HG02588 (cell line): ENCODE results near the gene LHB.
"Not testable (repeated sequence)": the region's sequence is repeated elsewhere in the genome, so short reads cannot be mapped to it uniquely, and the experiment has no call there.

ENCODE experiments used
- ATAC-seq: cut with Tn5 transposase; IDR thresholded peaks from one replicate; pipeline ENCODE4 v1.9.1; 2021; ENCODE audit warnings: mild to moderate bottlenecking, moderate library complexity; ENCODE audit not compliant: unreplicated experiment

The LHB gene

DNA sequence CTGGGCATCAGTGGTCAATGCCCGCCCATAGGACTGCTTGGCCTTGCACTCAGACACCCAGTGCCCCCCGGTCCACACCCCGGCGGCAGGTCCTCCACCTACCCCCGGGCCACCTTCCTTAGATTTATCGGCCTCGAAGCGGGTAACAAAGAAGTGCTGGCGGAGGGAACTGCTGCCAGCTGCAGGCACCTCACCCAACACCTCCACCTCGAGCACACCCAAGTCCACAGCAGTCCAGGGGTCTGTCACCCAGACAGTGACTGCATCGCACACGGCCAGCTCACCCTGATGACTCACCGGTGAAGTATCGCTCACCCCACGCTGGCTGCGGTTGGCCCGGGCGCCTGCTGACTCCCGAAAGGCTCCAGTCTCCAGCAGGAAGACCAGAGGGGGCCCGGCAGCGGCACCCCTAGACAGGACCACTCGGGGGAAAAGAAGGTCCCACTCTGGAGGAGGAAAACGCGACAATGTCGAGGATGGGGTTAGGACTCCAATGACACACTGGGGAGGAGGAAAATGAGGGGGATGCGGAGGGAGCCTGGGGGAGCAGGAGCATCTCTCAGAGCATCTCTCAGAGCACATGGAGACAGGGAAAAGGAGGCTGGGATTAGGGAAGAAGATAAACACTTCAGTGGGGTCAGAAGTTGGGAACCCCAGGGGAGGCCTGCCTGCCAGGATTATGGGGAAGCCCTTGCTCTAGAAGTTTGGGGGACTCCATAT lies 21.8 kb upstream of the LHB start:
- not testable (repeated sequence) for ATAC-seq

- not testable (repeated sequence) for ATAC-seq
These were observed 21.2 kb upstream of the LHB start for GRCh38 chr19:49038111-49038510.

- ATAC-seq, result not testable (repeated sequence)
These were observed 19.9 kb upstream of the LHB start, which contains the start of gene CGB1 for GRCh38 chr19:49036815-49037214. CGB1 (minus strand) TSS chr19:49036895; CDS start chr19:49036711, 184 bp downstream.

DNA sequence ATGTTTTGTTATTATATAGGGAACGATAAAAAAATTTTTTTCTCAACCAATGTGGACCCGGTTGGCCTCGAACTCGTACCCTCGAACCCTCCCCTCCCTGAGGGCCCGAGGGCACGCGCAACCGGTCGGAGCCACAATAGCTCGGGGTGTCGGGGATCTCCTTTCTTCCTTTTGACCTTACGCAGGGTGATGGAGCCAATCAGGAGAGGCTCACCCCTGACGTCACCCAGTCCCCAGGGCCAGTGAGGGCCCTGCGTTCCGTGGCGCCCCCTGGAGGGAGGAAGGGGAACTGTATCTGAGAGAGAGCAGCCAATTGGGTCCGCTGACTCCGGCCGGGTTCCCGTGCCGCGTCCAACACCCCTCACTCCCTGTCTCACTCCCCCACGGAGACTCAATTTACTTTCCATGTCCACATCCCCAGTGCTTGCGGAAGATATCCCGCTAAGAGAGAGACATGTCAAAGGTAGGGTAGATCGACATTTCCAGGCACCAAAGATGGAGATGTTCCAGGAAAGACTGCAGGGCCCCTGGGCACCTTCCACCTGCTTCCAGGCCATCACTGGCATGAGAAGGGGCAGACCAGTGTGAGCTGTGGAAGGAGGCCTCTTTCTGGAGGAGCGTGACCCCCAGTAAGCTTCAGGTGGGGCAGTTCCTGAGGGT lies 14.9 kb upstream of the LHB start, which contains the start of gene CGB2:
TSS of gene CGB2 (plus strand) at position 249 of the 660 bp plus-strand sequence. CDS start at position 455, 206 bp downstream.
- ATAC-seq, result not testable (repeated sequence)

- not testable (repeated sequence) for ATAC-seq
These were observed 13.4 kb upstream of the LHB start for GRCh38 chr19:49030323-49030722.

GRCh38 chr19:49029749-49030148 lies 12.9 kb upstream of the LHB start:
- ATAC-seq, result not testable (repeated sequence)

GRCh38 chr19:49028686-49029085 lies 11.8 kb upstream of the LHB start:
- ATAC-seq, result not testable (repeated sequence)

- ATAC-seq, result not testable (repeated sequence)
These were observed 8.7 kb upstream of the LHB start for GRCh38 chr19:49025599-49025998.

DNA sequence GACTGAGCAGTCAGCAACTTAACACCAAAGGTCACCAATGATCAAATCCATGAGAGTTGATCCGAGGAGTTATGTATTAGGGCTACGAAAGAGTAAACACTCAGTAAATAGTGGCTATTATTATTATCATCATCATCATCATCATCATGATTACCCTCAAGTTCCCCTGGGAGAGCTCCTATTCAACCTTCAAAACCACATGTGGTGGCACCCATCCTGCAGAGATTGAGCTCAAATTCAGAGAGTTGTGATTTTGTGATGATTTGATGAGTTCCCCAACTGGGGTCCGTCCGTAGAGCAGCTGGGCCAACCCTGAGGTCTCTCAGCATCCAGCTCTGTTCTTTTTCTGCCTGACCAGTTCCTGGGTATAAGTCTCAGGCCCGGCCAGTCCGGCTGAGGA lies 8.2 kb upstream of the LHB start:
- not testable (repeated sequence) for ATAC-seq

GRCh38 chr19:49024233-49024632 lies 7.3 kb upstream of the LHB start, which contains the start of gene CGB3:
CGB3 (minus strand) TSS chr19:49024333; CDS start chr19:49023971, 362 bp downstream.
- ATAC-seq, result not testable (repeated sequence)

- ATAC-seq, result no peak
These were observed 5.2 kb upstream of the LHB start for GRCh38 chr19:49022116-49022515.

- ATAC-seq, result no peak
These were observed 4.3 kb upstream of the LHB start for GRCh38 chr19:49020931-49021895.

DNA sequence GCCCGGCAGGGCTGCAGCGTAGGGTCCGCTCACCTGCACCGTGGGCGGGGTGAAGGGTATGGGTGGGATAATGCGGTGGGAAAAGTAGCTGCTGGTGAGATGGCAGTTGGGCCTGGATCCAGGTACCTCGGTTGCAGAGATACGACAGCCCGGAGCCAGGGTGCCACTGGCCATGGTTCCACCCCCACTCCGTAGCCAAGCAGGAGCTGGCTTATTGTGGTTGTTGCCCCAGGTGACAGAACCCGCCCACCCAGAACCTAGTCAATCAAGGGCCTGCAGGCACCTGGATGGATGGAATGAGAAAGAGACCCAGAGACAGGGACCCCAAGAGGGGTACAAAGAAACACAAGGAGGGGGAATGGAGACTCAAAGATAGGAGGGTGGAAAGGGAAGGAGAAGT lies 3.5 kb upstream of the LHB start:
- no peak for ATAC-seq

DNA sequence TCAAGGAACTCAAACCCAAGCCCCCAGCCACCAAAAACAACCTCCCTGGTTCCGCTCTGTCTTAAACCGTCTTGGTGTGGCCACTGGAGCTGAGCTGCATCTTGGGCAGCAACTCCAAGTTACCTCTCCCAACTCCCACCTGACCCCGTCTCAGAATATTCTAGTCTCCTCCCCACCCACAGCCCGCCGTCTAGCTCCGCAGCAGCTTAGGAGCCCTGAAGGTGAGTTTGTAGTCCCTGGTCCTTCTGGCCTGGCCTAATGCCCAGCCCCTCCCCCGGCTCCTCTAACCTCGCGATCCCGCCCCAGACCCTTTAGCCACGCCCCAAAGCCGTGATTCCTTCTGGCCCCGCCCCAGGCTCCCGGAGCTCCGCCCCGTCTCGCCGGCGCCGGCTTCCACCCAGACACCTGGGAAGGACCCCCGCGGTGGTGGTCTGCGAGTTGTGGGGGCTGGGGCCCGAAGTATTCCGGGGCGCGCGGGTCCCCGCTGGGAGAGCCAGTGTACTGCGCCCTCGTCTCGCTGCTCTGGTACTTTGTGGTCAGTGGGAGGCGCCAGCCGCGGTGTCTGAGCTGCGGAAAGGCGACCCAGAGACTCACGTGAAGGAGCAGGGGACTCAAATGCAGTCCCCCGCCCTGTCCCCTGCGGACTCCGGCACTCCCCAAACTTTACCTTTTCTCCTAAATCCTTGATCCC lies 2.5 kb upstream of the LHB start:
- ATAC-seq, result no peak

- not testable (repeated sequence) for ATAC-seq
These were observed 1.7 kb upstream of the LHB start for GRCh38 chr19:49018388-49019241.

GRCh38 chr19:49017666-49018351 lies 918 bp upstream of the LHB start:
- ATAC-seq, result no peak

- ATAC-seq, result no peak
These were observed 638 bp downstream of the LHB start for GRCh38 chr19:49016067-49016839.

- no peak for ATAC-seq
These were observed 2.0 kb downstream of the LHB start for GRCh38 chr19:49014870-49015255.
